IMR-90 (cell line): ENCODE results near the gene ABCA7. TPM values are rescaled to one million over a fixed set of nuclear protein-coding genes. Genes with fewer than 3 reads are reported as not detected.

Experiments
- ATAC-seq: fragments of 200-7000 bp; cut with Tn5 transposase; 2 replicates; pipeline ENCODE4 v1.9.1; 2020; ENCODE audit warnings: low read depth, mild to moderate bottlenecking, moderate library complexity
- BruUV-seq: library from RNA; stranded (reverse); fragments of 400-500 nt; replicated peaks from 2 replicates; lab custom pipeline; 2021; lab: Mats Ljungman, UMichigan
- CTCF ChIA-PET: fragments of 300-600 bp; formaldehyde crosslinking; extraction: SDS; loops from one replicate; lab custom pipeline; 2021; ENCODE audit warnings: antibody characterized with exemption; lab: Yijun Ruan, JAX
- POLR2A ChIA-PET: fragments of 300-600 bp; sonication (Branson Sonifier 250); formaldehyde crosslinking; loops from one replicate; lab custom pipeline; 2022; ENCODE audit warnings: antibody characterized with exemption; ENCODE audit not compliant: unreplicated experiment; lab: Charles Lee
- DNase-seq: peaks from one replicate; pipeline ENCODE4 v3.0.0; 2013
- H2AFZ ChIP-seq: replicated peaks from 2 replicates; pipeline ENCODE3; 2013; ENCODE audit warnings: low read length, mild to moderate bottlenecking; ENCODE audit not compliant: poor library complexity
- H2AK5ac ChIP-seq: 2 replicates; pipeline ENCODE4 v1.6.1; 2013; ENCODE audit warnings: low read depth, low read length, inconsistent platforms
- H2AK9ac ChIP-seq: replicated peaks from 2 replicates; pipeline ENCODE3; 2013; ENCODE audit warnings: mild to moderate bottlenecking, low read depth, low read length, moderate library complexity; ENCODE audit not compliant: poor library complexity
- H2BK120ac ChIP-seq: 2 replicates; pipeline ENCODE4 v1.6.1; 2013; ENCODE audit warnings: low read depth, low read length, inconsistent platforms
- H2BK15ac ChIP-seq: 3 replicates; pipeline ENCODE4 v1.6.1; 2013; ENCODE audit warnings: low read depth, low read length, inconsistent platforms
- H2BK20ac ChIP-seq: 2 replicates; pipeline ENCODE4 v1.6.1; 2013; ENCODE audit warnings: low read depth, mild to moderate bottlenecking, inconsistent platforms, low read length, moderate library complexity
- H2BK5ac ChIP-seq: 2 replicates; pipeline ENCODE4 v1.6.1; 2013; ENCODE audit warnings: mild to moderate bottlenecking, low read depth, low read length, inconsistent platforms; ENCODE audit not compliant: poor library complexity, severe bottlenecking
- H3K14ac ChIP-seq: replicated peaks from 2 replicates; pipeline ENCODE4 v1.6.1; 2013; ENCODE audit warnings: low read depth, low read length, inconsistent platforms
- H3K18ac ChIP-seq: 2 replicates; pipeline ENCODE4 v1.6.1; 2013; ENCODE audit warnings: low read depth, low read length, control low read depth
- H3K23ac ChIP-seq: 2 replicates; pipeline ENCODE4 v1.6.1; 2013; ENCODE audit warnings: low read depth, low read length, inconsistent platforms
- H3K27ac ChIP-seq: 2 replicates; pipeline ENCODE4 v1.5.1; 2013; ENCODE audit warnings: mild to moderate bottlenecking, control low read depth, low read length; ENCODE audit not compliant: insufficient read depth
- H3K27me3 ChIP-seq: 2 replicates; pipeline ENCODE4 v1.6.1; 2013; ENCODE audit warnings: low read length; ENCODE audit not compliant: control insufficient read depth, insufficient read depth
- H3K36me3 ChIP-seq: 2 replicates; pipeline ENCODE4 v1.6.1; 2013; ENCODE audit warnings: low read length, mixed read lengths; ENCODE audit not compliant: control insufficient read depth, insufficient read depth
- H3K4ac ChIP-seq: 2 replicates; pipeline ENCODE4 v1.6.1; 2013; ENCODE audit warnings: low read depth, low read length, inconsistent platforms
- H3K4me1 ChIP-seq: 2 replicates; pipeline ENCODE4 v1.6.1; 2013; ENCODE audit warnings: low read length, mixed read lengths; ENCODE audit not compliant: control insufficient read depth, insufficient read depth
- H3K4me2 ChIP-seq: 2 replicates; pipeline ENCODE4 v1.6.1; 2013; ENCODE audit warnings: low read depth, mild to moderate bottlenecking, control low read depth, low read length, moderate library complexity
- H3K4me3 ChIP-seq: 2 replicates; pipeline ENCODE4 v1.5.1; 2013; ENCODE audit warnings: low read depth, mild to moderate bottlenecking, control low read depth, low read length, moderate library complexity; ENCODE audit not compliant: insufficient read depth
- H3K56ac ChIP-seq: 2 replicates; pipeline ENCODE4 v1.6.1; 2013; ENCODE audit warnings: low read length, inconsistent platforms; ENCODE audit not compliant: insufficient read depth; ENCODE audit errors: extremely low read depth
- H3K79me1 ChIP-seq, 2 experiments: 2 replicates each; pipeline ENCODE4 v1.6.1; 2013; ENCODE audit warnings: low read length in 2 of 2, inconsistent platforms in 1 of 2, low read depth in 1 of 2
- H3K9ac ChIP-seq: 2 replicates; pipeline ENCODE4 v1.6.1; 2013; ENCODE audit warnings: low read depth, low read length, control low read depth
- H3K9me1 ChIP-seq: 2 replicates; pipeline ENCODE4 v1.6.1; 2013; ENCODE audit warnings: low read length, inconsistent platforms; ENCODE audit not compliant: insufficient read depth
- H3K9me3 ChIP-seq: 2 replicates; pipeline ENCODE4 v1.6.1; 2013; ENCODE audit warnings: low read length; ENCODE audit not compliant: control insufficient read depth, insufficient read depth
- H4K20me1 ChIP-seq: 2 replicates; pipeline ENCODE4 v1.6.1; 2013; ENCODE audit warnings: low read length, inconsistent platforms; ENCODE audit not compliant: insufficient read depth
- H4K5ac ChIP-seq: 2 replicates; pipeline ENCODE4 v1.6.1; 2013; ENCODE audit warnings: mild to moderate bottlenecking, low read depth, low read length, control low read depth
- H4K8ac ChIP-seq, 2 experiments: 2 replicates each; pipeline ENCODE4 v1.6.1; 2013; ENCODE audit warnings: low read depth in 2 of 2, low read length in 2 of 2, control low read depth in 1 of 2, inconsistent platforms in 1 of 2
- H4K91ac ChIP-seq: 2 replicates; pipeline ENCODE4 v1.6.1; 2013; ENCODE audit warnings: low read depth, low read length, inconsistent platforms; ENCODE audit not compliant: insufficient read depth
- CEBPB ChIP-seq: IDR thresholded peaks from 2 replicates; pipeline ENCODE4 v1.6.1; 2012; ENCODE audit warnings: low read depth, low read length, improper control_type of control experiment
- CTCF ChIP-seq: conservative IDR thresholded peaks from 2 replicates; pipeline ENCODE4 v1.5.1; 2012; ENCODE audit warnings: mild to moderate bottlenecking, low read depth, low read length, improper control_type of control experiment
- ELK1 ChIP-seq: fragments of 150-350 bp; IDR thresholded peaks from 2 replicates; pipeline ENCODE4 v1.6.1; 2016; ENCODE audit warnings: low read depth, mild to moderate bottlenecking, low read length, moderate library complexity, borderline replicate concordance
- MAFK ChIP-seq: IDR thresholded peaks from 2 replicates; pipeline ENCODE4 v1.6.1; 2012; ENCODE audit warnings: low read depth, low read length, improper control_type of control experiment
- MAZ ChIP-seq: IDR thresholded peaks from 2 replicates; pipeline ENCODE4 v1.6.1; 2012; ENCODE audit warnings: low read depth, mild to moderate bottlenecking, low read length, improper control_type of control experiment, moderate library complexity, borderline replicate concordance
- NFE2L2 ChIP-seq: fragments of 150-350 bp; IDR thresholded peaks from 2 replicates; pipeline ENCODE4 v1.6.1; 2016; ENCODE audit warnings: low read depth, mild to moderate bottlenecking, low read length
- POLR2A ChIP-seq: IDR thresholded peaks from 2 replicates; pipeline ENCODE4 v1.6.1; 2012; ENCODE audit warnings: mild to moderate bottlenecking, low read depth, low read length
- RAD21 ChIP-seq: IDR thresholded peaks from 2 replicates; pipeline ENCODE4 v1.6.1; 2012; ENCODE audit warnings: low read length, improper control_type of control experiment
- RFX5 ChIP-seq: IDR thresholded peaks from 2 replicates; pipeline ENCODE4 v1.8.0; 2012; ENCODE audit warnings: low read depth, mild to moderate bottlenecking, low read length, moderate library complexity
- SMC3 ChIP-seq: fragments of 150-350 bp; IDR thresholded peaks from 2 replicates; pipeline ENCODE4 v1.6.1; 2016; ENCODE audit warnings: low read depth, mild to moderate bottlenecking, antibody characterized with exemption, low read length, moderate library complexity
- USF2 ChIP-seq: fragments of 150-350 bp; IDR thresholded peaks from 2 replicates; pipeline ENCODE4 v1.6.1; 2017; ENCODE audit warnings: mild to moderate bottlenecking, antibody characterized with exemption, low read length, low read depth
- WGBS, 2 experiments: methylation state at CpG; one replicate each; pipeline versions ENCODE4 v1.1.5 to v1.1.7; 2013; ENCODE audit warnings: missing lambda C conversion rate in 2 of 2; ENCODE audit not compliant: insufficient read length in 1 of 2; ENCODE audit errors: extremely low coverage in 2 of 2; 5-methylcytosine and 5-hydroxymethylcytosine counted together
- dilution Hi-C: fragments of 300-500 bp; cut with HindIII; formaldehyde crosslinking; loops from one replicate; pipeline ENCODE4 v1.14.3; 2018; ENCODE audit warnings: low sequenced_read_pairs; ENCODE audit not compliant: unreplicated experiment
- in situ Hi-C: fragments of 300-500 bp; cut with MboI; formaldehyde crosslinking; loops from 3 replicates; pipeline ENCODE4 v1.14.3; 2019; ENCODE audit warnings: low sequenced_read_pairs, inconsistent platforms, mixed read lengths
- intact Hi-C: fragments of 100-400 bp; cut with micrococcal nuclease; formaldehyde crosslinking; loops from 2 replicates; pipeline ENCODE4 v1.10.0; 2022
- polyA plus RNA-seq, 3 experiments: library from polyadenylated mRNA; depleted of rRNA; stranded (reverse); fragments of >200 nt; gene quantifications; 2 replicates each; pipeline ENCODE4 v1.2.3, GENCODE V29; 2012; ENCODE audit warnings: low replicate concordance in 1 of 3
- total RNA-seq: library from RNA; depleted of rRNA; stranded (reverse); fragments of >200 nt; gene quantifications from 2 replicates; pipeline ENCODE4 v1.2.3, GENCODE V29; 2012

Gene ABCA7
- total and polyA plus RNA-seq, 2 of the 4 experiments (the other 2 are of a cell fraction), result 0.36 to 3.3 TPM

DNA sequence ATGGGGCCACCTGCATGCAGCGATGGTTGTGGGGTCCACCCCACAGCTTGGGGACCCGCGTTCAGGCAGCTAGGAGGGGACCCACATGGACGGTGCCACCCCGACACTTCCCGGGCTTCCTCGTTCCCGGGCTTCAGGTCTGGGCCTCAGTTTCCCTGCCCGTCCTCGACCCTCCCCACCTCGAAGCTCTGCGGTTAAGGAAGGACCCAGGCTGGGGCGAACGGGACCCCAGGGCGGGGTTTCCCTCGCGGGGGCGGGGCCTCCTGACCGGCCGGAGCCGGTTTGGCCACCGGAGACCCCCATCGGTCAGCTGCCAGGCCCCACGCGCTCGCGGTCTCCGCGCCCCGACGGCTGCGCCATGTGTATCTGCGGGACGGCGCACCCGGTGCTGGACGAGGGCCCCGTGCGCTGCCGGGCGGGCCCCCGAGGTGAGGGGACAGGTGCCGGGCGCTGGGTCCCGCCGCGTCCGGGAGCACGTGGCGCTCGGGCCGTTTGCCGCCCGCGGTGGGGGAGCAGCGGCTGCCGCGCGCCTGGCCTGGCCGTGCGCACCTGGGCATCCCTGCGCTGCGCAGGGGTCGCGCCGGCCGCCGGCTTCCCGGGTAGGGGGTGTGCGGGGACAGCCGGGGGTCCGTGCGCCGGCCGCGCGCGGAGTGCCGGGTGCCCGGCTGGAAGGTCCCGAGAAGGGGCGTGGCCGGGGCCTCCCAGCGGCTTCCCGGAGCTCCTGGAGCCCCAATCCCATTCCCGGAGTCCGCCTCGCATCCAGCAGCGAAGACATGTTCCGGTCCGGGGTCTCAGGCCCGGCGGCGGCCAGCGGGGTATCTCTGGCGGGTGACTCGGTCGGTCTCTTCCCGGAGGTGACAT is 31.3 kb downstream of the ABCA7 start (continued):
- no peak for TF ChIP-seq MAZ

DNA sequence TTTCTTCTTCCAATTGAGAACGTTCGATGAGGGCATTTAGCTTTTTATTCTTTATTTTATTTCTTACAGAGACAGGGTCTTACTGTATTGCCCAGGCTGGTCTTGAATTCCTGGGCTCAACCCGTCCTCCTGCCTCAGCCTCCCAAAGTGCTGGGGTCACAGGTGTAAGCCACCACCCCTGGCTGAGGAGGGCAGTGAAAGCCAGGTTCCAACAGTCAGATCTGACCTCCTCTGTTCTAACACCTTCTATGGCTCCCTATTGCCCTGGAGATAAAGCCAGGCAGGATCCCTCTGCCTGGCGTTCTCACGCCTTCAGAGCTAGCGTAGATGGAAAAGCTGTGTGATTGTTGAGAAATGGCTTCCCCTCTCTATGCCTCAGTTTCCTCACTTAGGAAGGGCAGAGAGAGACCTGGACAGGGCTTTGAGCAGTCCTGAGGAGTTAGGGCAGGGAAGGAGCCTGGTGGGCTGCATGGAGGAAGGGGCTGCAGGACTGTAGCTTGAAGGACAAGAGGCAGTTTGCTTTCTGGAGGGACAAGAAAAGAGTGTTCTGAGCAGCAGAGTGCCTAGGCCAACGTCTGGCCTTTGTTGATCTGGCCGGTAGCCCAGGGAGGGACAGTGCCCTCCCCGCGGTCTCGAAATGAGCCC is 32.6 kb downstream of the ABCA7 start:
- Histone ChIP-seq H3K4ac (no peak overlapping the region), H4K5ac (no peak overlapping the region), H2BK5ac (no peak overlapping the region), H3K79me1 (no peaks in the 10 kb centered on the region), H2AK5ac (no peak overlapping the region), H2AK9ac (no peak overlapping the region), H3K9me1 (no peaks in the 10 kb centered on the region), H3K36me3 (no peaks in the 10 kb centered on the region), H2BK15ac (no peak overlapping the region), H3K4me1 (no peaks in the 10 kb centered on the region), H4K8ac (no peak overlapping the region), H3K18ac (no peak overlapping the region), H3K9ac (no peak overlapping the region), H3K14ac (no peak overlapping the region), H4K20me1 (no peaks in the 10 kb centered on the region; the same call in 1 of the 2 replicates), H3K27ac (no peak overlapping the region), H3K4me3 (no peak overlapping the region), H3K56ac (no peak overlapping the region), H2AFZ (no peak overlapping the region), H3K23ac (no peak overlapping the region), H4K91ac (no peak overlapping the region), H2BK20ac (no peak overlapping the region), H3K27me3 (peaks cover 37% of the 10 kb centered on the region), H3K4me2 (no peak overlapping the region), H2BK120ac (no peak overlapping the region), H3K9me3 (peaks cover 2% of the 10 kb centered on the region; the same call in 1 of the 2 replicates)
- intact Hi-C loops (no loop called here), dilution Hi-C loops (no loop called here), in situ Hi-C loops (no loop called here)
- DNase-seq (no peak), ATAC-seq (no peak)
- ChIA-PET POLR2A (no interaction called here), CTCF (no interaction called here)
- BruUV-seq, result no TSS peak
- WGBS, 2 experiments, result 75% methylated on average over 2 of the region's 11 CpGs; no CpG with 5 or more reads in 1 of the 2 experiments
- TF ChIP-seq MAFK (no peak), POLR2A (no peak), ELK1 (no peak), USF2 (no peak), NFE2L2 (no peak), RAD21 (no peak), CTCF (no peak), RFX5 (no peak), MAZ (no peak), CEBPB (no peak), SMC3 (no peak)
